Mesendoderm (in vitro differentiated cells): ENCODE measurements around the gene B4GALNT2.
"Not testable (repeated sequence)": the region's sequence is repeated elsewhere in the genome, so short reads cannot be mapped to it uniquely, and the experiment has no call there.

ENCODE experiments used
- DNase-seq: peaks from one replicate; pipeline ENCODE4 v3.0.0; 2013
- H2AK5ac ChIP-seq: 2 replicates; pipeline ENCODE4 v1.6.1; 2013; ENCODE audit warnings: low read length, inconsistent platforms
- H2BK120ac ChIP-seq: 2 replicates; pipeline ENCODE4 v1.6.1; 2013; ENCODE audit warnings: low read depth, mild to moderate bottlenecking, low read length, moderate library complexity, mixed read lengths
- H2BK15ac ChIP-seq: replicated peaks from 2 replicates; pipeline ENCODE4 v1.6.1; 2013; ENCODE audit warnings: low read depth, mild to moderate bottlenecking, moderate library complexity
- H2BK5ac ChIP-seq: 2 replicates; pipeline ENCODE4 v1.6.1; 2013; ENCODE audit warnings: low read length, inconsistent platforms
- H3K18ac ChIP-seq: 2 replicates; pipeline ENCODE4 v1.6.1; 2013; ENCODE audit warnings: mild to moderate bottlenecking, low read length, mixed read lengths
- H3K23ac ChIP-seq: one replicate; pipeline ENCODE4 v1.6.1; 2013; ENCODE audit warnings: low read length
- H3K27ac ChIP-seq: 2 replicates; pipeline ENCODE4 v1.5.1; 2013; ENCODE audit warnings: low read depth, mild to moderate bottlenecking, inconsistent platforms, low read length, moderate library complexity
- H3K27me3 ChIP-seq: 2 replicates; pipeline ENCODE4 v1.6.1; 2013; ENCODE audit warnings: low read length, control low read depth, mild to moderate bottlenecking, inconsistent platforms; ENCODE audit not compliant: insufficient read depth, poor library complexity
- H3K36me3 ChIP-seq: 2 replicates; pipeline ENCODE4 v1.6.1; 2013; ENCODE audit warnings: low read length, inconsistent platforms; ENCODE audit not compliant: control insufficient read depth, insufficient read depth
- H3K4ac ChIP-seq: one replicate; pipeline ENCODE4 v1.6.1; 2013; ENCODE audit warnings: low read depth, mild to moderate bottlenecking, low read length, moderate library complexity
- H3K4me1 ChIP-seq: 2 replicates; pipeline ENCODE4 v1.6.1; 2013; ENCODE audit warnings: low read depth, low read length, inconsistent platforms; ENCODE audit not compliant: control insufficient read depth
- H3K4me2 ChIP-seq: 2 replicates; pipeline ENCODE4 v1.6.1; 2013; ENCODE audit warnings: low read length
- H3K4me3 ChIP-seq: 2 replicates; pipeline ENCODE4 v1.5.1; 2013; ENCODE audit warnings: mild to moderate bottlenecking, low read length
- H3K56ac ChIP-seq: one replicate; pipeline ENCODE4 v1.6.1; 2013; ENCODE audit warnings: low read length
- H3K79me1 ChIP-seq: 2 replicates; pipeline ENCODE4 v1.6.1; 2013; ENCODE audit warnings: low read length, inconsistent platforms
- H3K79me2 ChIP-seq: 2 replicates; pipeline ENCODE4 v1.6.1; 2013; ENCODE audit warnings: mild to moderate bottlenecking, low read length; ENCODE audit not compliant: control insufficient read depth, insufficient read depth
- H3K9ac ChIP-seq: 2 replicates; pipeline ENCODE4 v1.6.1; 2013; ENCODE audit warnings: low read length, inconsistent platforms
- H4K5ac ChIP-seq: one replicate; pipeline ENCODE4 v1.6.1; 2013; ENCODE audit warnings: low read length
- H4K8ac ChIP-seq: one replicate; pipeline ENCODE4 v1.6.1; 2013; ENCODE audit warnings: low read depth, mild to moderate bottlenecking, control low read depth, low read length, moderate library complexity
- WGBS: extraction: QIAGEN DNeasy Blood & Tissue Kit; methylation state at CpG from one replicate; pipeline ENCODE4 v1.1.7; 2013; ENCODE audit warnings: low lambda C conversion rate, missing lambda C conversion rate; ENCODE audit not compliant: insufficient coverage; ENCODE audit errors: extremely low coverage; 5-methylcytosine and 5-hydroxymethylcytosine counted together

The B4GALNT2 gene

GRCh38 chr17:49122566-49122965 lies 10.0 kb upstream of the B4GALNT2 start:
- H3K4me1 ChIP-seq = no peaks in the 10 kb centered on the region
- H3K9ac ChIP-seq = no peak overlapping the region
- no peak overlapping the region for H3K4me3 ChIP-seq
- H2BK5ac ChIP-seq = no peak overlapping the region
- no peak overlapping the region for H2BK120ac ChIP-seq
- H3K56ac ChIP-seq = no peak overlapping the region
- no peak overlapping the region for H3K18ac ChIP-seq
- no peak overlapping the region for H2BK15ac ChIP-seq
- H3K23ac ChIP-seq = no peak overlapping the region
- no peaks in the 10 kb centered on the region for H3K36me3 ChIP-seq
- WGBS = no CpG with 5 or more reads among the region's 4 CpGs
- H3K79me2 ChIP-seq = no peaks in the 10 kb centered on the region
- H2AK5ac ChIP-seq = no peak overlapping the region
- H4K5ac ChIP-seq = no peak overlapping the region
- H4K8ac ChIP-seq = no peak overlapping the region
- no peaks in the 10 kb centered on the region for H3K79me1 ChIP-seq
- H3K27me3 ChIP-seq = no peaks in the 10 kb centered on the region
- no peak overlapping the region for H3K4me2 ChIP-seq
- H3K27ac ChIP-seq = no peak overlapping the region
- no peak overlapping the region for H3K4ac ChIP-seq
- no peak for DNase-seq

GRCh38 chr17:49123061-49123460 lies 9.5 kb upstream of the B4GALNT2 start:
- Histone ChIP-seq H3K36me3 (no peaks in the 10 kb centered on the region), H3K23ac (no peak overlapping the region), H2BK15ac (no peak overlapping the region), H3K27me3 (no peaks in the 10 kb centered on the region), H3K79me1 (no peaks in the 10 kb centered on the region), H4K5ac (no peak overlapping the region), H3K56ac (no peak overlapping the region), H3K4me3 (no peak overlapping the region), H3K4me2 (no peak overlapping the region), H3K9ac (no peak overlapping the region), H3K4me1 (no peaks in the 10 kb centered on the region), H2AK5ac (no peak overlapping the region), H3K18ac (no peak overlapping the region), H2BK5ac (no peak overlapping the region), H3K79me2 (no peaks in the 10 kb centered on the region), H3K27ac (no peak overlapping the region), H2BK120ac (no peak overlapping the region), H4K8ac (no peak overlapping the region), H3K4ac (no peak overlapping the region)
- no CpG with 5 or more reads among the region's 1 CpG for WGBS
- DNase-seq = no peak

- DNase-seq = no peak
- Histone ChIP-seq H3K36me3 (no peaks in the 10 kb centered on the region), H4K8ac (no peak overlapping the region), H3K23ac (no peak overlapping the region), H3K56ac (no peak overlapping the region), H3K9ac (no peak overlapping the region), H3K4me1 (no peaks in the 10 kb centered on the region), H2BK120ac (no peak overlapping the region), H3K18ac (no peak overlapping the region), H3K27me3 (peaks cover 3% of the 10 kb centered on the region), H3K79me2 (no peaks in the 10 kb centered on the region), H2AK5ac (no peak overlapping the region), H4K5ac (no peak overlapping the region), H3K4me3 (no peak overlapping the region), H2BK15ac (no peak overlapping the region), H3K27ac (no peak overlapping the region), H2BK5ac (no peak overlapping the region), H3K4ac (no peak overlapping the region), H3K4me2 (no peak overlapping the region), H3K79me1 (no peaks in the 10 kb centered on the region)
- no CpG with 5 or more reads among the region's 32 CpGs for whole genome bisulfite sequencing
These were observed 7.1 kb upstream of the B4GALNT2 start for GRCh38 chr17:49125449-49125848.

GRCh38 chr17:49126183-49126859 lies 6.2 kb upstream of the B4GALNT2 start:
- not testable (repeated sequence) for H3K23ac ChIP-seq, H2BK15ac ChIP-seq, H3K36me3 ChIP-seq, H3K4me3 ChIP-seq, H3K79me1 ChIP-seq, H3K18ac ChIP-seq, H2BK120ac ChIP-seq, H3K79me2 ChIP-seq, H3K4ac ChIP-seq, H3K9ac ChIP-seq, H3K4me1 ChIP-seq, DNase-seq, H3K4me2 ChIP-seq, H3K56ac ChIP-seq, H2AK5ac ChIP-seq, H3K27ac ChIP-seq, H3K27me3 ChIP-seq, H4K5ac ChIP-seq, H2BK5ac ChIP-seq, H4K8ac ChIP-seq
- WGBS = no CpG with 5 or more reads among the region's 10 CpGs

GRCh38 chr17:49129359-49129950 lies 3.1 kb upstream of the B4GALNT2 start:
- H3K27ac ChIP-seq, H3K56ac ChIP-seq, H2BK15ac ChIP-seq, H4K8ac ChIP-seq, H3K36me3 ChIP-seq, H3K4me3 ChIP-seq, H2BK120ac ChIP-seq, H3K4me1 ChIP-seq, H3K4ac ChIP-seq, H4K5ac ChIP-seq, H3K18ac ChIP-seq, H3K79me2 ChIP-seq, H2AK5ac ChIP-seq, H3K4me2 ChIP-seq, H3K9ac ChIP-seq, H2BK5ac ChIP-seq, DNase-seq, H3K79me1 ChIP-seq, H3K23ac ChIP-seq: not testable (repeated sequence)
- peaks cover 17% of the 10 kb centered on the region for H3K27me3 ChIP-seq
- WGBS = no CpG with 5 or more reads among the region's 2 CpGs

GRCh38 chr17:49130891-49131290 lies 1.7 kb upstream of the B4GALNT2 start:
- Histone ChIP-seq H3K4me2 (no peak overlapping the region), H3K23ac (no peak overlapping the region), H3K4me3 (no peak overlapping the region), H2AK5ac (no peak overlapping the region), H3K79me2 (no peaks in the 10 kb centered on the region), H2BK5ac (no peak overlapping the region), H2BK120ac (no peak overlapping the region), H3K4ac (no peak overlapping the region), H2BK15ac (no peak overlapping the region), H3K56ac (no peak overlapping the region), H3K36me3 (no peaks in the 10 kb centered on the region), H3K27me3 (peaks cover 17% of the 10 kb centered on the region), H3K79me1 (no peaks in the 10 kb centered on the region), H4K8ac (no peak overlapping the region), H3K4me1 (no peaks in the 10 kb centered on the region), H3K9ac (no peak overlapping the region), H3K27ac (no peak overlapping the region), H3K18ac (no peak overlapping the region), H4K5ac (no peak overlapping the region)
- WGBS = no CpG with 5 or more reads among the region's 3 CpGs
- no peak for DNase-seq
